DMS114 treated with DMSO at 0.1 percent for 48 hours (cell line): ENCODE measurements around the gene GRAMD1B.
"Not testable (repeated sequence)": the region's sequence is repeated elsewhere in the genome, so short reads cannot be mapped to it uniquely, and the experiment has no call there.

Source experiments
- DNase-seq: peaks from one replicate; lab custom pipeline; 2025; ENCODE audit not compliant: unreplicated experiment; lab: John Stamatoyannopoulos, UW

Gene GRAMD1B

GRCh38 chr11:123439616-123440015 lies 9.5 kb downstream of the GRAMD1B start:
- DNase-seq: no peak

- DNase-seq: no peak
Measured at GRCh38 chr11:123441161-123441560, 11.1 kb downstream of the GRAMD1B start.

DNA sequence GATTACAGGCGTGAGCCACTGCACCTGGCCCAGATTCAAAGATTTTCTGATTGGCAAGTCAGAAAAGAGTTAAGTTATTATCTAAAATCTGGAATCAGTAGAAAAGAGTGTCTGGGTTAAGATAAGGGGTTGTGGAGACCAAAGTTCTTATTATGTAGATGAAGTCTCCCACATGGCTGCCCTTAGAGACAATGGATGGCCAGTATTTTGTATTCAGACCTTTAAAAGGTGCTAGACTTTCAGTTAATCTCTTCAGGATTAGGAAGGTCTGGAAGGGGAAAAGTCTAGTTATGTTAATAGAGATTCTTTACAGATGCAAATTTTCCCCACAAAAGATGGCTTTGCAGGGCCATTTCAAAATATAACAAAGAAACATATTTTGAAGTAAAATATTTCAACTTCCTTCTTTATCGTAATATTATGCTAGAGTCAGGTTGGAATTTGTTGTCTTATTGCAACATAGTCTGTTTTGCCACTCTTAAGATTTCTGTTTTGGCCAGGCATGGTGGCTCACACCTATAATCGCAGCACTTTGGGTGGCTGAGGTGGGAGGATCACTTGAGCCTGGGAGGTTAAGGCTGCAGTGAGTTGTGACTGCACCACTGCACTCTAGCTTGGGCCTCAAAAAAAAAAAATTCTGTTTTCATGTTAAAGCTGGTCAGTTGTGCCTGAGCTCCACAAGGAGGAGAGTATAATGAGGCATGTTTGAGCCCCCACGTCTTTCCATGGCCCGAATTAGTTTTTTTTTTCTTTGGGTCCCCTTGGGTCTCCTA lies 14.0 kb downstream of the GRAMD1B start:
- no peak for DNase-seq

DNA sequence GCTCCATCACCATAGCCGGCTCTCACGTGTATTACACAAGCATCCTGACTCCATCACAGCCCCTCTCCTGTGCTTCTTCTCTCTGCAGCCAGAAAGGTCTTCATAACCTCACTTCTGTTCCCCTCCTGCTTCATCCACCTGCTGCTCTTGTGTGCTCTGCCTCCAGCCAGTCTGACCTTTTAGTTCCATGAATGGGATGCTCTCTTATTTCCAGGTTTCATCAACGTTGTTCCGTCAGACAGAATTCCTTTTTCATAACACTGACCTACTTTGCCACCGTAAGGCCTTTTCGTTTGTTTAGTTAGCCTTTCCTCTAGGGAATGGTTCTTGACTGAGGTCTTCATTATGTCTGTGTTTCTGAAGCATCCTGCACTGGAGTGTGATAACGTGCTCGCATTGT lies 18.8 kb downstream of the GRAMD1B start:
- no peak for DNase-seq

DNA sequence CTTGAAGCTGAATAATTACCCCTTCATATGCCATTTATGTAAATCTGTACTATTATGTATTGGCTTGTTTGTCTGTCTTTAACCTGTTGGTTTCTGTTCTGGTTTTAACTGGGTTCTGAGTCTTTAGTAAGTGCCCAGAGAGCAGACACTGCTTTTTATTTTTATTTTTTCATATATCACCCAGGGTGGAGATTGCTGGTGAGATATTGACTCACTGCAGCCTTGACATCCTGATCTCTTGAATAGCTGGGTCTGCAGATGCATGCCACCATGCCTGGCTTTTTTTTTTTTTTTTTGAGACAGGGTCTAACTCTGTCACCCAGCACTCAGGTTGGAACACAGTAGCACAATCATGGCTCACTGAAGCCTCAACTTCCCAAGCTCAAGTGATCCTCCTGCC lies 19.4 kb downstream of the GRAMD1B start:
- no peak for DNase-seq

GRCh38 chr11:123450623-123451022 lies 20.6 kb downstream of the GRAMD1B start:
- DNase-seq: no peak

DNA sequence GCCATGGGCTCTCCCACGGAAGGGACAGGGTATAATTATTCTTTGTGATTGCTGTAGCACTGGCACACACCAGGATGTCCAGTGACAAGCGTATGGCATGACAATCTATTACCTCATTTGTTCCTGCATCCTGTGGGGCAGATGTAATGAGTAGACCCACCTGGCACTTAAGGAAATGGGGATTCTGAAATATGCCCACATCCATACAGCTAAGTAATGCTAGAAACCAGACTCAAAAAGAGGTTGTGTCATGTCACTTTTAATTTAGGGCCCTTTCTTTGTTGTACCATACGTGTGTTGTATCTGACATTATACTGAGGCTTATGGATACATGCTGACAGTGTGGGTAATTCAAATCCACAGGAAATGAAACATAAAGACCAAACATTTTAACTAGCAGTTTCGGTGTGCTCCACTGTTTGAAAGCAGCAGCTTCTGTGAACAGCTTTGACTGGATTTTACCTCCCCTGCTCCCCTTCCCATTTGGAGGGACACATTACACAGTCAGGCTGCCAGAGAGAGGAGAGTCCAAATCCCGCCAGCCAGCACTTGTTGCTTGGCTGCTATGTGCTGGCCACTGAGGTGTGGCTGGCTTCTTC lies 21.2 kb downstream of the GRAMD1B start:
- DNase-seq: no peak

GRCh38 chr11:123452794-123453193 lies 22.7 kb downstream of the GRAMD1B start:
- no peak for DNase-seq

- no peak for DNase-seq
Measured at GRCh38 chr11:123454060-123454651, 24.1 kb downstream of the GRAMD1B start.

GRCh38 chr11:123454796-123455195 lies 24.7 kb downstream of the GRAMD1B start:
- DNase-seq: no peak

DNA sequence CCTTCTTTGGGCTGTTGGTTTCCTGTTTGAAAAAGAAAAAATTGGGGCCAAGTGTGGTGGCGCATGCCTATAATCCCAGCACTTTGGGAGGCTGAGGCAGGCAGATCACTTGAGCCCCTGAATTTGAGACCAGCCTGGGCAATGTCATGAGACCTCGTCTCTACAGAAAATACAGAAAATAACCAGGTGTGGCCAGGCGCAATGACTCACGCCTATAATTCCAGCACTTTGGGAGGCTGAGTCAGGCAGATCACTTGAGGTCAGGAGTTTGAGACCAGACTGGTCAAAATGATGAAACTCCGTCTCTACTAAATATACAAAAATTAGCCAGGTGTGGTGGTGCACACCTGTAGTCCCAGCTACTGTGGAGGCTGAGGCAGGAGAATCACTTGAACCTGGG lies 26.4 kb downstream of the GRAMD1B start:
- DNase-seq: not testable (repeated sequence)

DNA sequence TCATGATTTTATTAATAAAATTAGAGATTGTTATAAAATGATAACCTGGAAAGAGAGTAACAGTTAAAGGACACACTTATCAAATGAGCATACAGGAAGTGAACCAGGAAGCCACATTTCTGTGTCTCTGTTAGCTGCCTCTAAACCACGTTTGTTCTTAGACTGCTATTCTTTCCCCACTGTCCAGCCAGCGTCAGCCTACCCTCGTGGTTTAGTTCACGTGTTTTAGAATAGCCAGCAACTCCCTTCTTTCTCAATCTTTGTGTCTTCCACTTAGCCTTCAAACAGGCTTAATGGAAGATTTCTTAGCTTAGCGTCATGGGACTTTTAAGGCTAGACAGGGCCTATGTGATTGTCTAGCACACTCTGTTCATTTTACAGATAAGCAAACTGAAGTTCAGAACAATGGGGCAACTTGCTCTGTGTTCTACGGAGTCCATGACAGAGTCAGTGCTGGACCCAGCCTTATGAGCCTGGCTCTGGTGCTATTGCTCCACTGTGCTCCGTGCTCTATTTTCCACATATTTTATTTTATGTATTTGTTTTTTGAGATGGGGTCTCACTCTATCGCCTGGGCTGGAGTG lies 27.2 kb downstream of the GRAMD1B start:
- DNase-seq: no peak

DNA sequence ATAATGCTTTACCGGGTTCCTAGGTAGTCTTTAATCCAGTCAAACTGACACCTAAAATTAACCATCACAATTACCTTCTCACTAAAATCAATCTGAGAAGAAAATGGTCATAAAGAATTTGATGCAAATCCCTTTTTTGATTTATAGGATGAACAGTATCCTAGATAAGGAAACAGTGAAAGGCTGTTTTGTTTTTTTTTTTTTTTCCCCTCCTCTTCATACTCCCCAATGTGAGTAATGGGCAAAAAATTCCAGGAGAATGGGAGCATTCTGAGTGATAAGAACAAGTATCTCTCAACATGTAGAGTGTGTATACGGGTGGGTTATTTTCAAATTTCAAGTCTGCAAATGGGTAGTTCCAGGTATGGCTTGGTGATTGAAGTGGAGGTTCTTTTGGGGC lies 28.4 kb downstream of the GRAMD1B start:
- no peak for DNase-seq

DNA sequence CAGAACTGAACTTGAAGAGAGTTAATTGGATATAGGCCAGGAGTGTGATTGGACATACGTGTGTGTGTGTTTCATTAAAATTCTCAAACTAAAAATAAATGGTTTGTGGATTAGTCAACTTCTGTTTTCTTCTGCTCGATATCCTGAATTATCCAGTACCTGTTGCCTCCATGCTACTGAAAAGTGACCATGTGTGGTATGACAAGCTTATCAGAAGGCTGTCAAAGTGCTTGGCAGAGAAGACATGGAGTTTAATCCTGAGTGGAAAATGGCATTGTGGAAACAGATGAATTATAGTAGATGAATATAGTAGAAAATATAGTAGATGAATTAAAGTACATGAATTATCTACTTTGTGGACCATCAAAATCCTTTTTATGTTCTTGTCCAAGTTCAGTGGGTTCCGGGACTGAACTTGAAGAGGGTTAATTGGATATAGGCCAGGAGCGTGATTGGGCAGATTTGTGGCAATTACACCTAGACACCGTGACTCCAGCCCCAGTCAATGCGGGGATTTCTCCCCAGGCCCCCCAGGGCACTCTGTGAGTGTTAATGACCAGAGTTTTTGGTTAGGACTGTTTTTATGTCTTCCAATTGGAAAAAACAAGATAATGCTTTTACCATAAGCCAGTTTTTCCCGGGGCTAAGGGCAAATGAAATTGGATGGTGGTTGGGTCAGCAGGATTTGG lies 30.1 kb downstream of the GRAMD1B start:
- no peak for DNase-seq

DNA sequence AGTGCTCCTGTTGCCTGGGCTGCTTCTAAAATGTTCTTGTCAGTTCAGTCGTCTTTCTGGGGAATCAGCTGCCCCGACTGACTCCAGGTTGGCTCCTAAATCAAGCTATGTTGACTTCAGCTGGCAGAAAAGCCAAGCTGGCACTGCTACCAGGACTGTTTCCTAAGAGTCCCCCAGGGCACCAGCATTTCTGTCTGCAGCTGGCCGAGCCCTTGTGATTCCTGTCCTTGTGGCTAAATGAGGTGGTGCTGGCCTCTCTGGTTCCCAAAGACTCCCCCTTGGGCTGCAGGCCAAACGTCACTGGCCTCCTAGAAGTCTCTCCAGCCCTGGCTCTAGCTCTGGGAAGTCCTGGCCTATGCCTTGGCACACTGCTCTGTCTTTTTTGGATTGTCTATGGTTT lies 31.1 kb downstream of the GRAMD1B start:
- no peak for DNase-seq

GRCh38 chr11:123465667-123466066 lies 35.6 kb downstream of the GRAMD1B start:
- DNase-seq: not testable (repeated sequence)

GRCh38 chr11:123466172-123466571 lies 36.1 kb downstream of the GRAMD1B start:
- not testable (repeated sequence) for DNase-seq

GRCh38 chr11:123469089-123469488 lies 39.0 kb downstream of the GRAMD1B start:
- no peak for DNase-seq

DNA sequence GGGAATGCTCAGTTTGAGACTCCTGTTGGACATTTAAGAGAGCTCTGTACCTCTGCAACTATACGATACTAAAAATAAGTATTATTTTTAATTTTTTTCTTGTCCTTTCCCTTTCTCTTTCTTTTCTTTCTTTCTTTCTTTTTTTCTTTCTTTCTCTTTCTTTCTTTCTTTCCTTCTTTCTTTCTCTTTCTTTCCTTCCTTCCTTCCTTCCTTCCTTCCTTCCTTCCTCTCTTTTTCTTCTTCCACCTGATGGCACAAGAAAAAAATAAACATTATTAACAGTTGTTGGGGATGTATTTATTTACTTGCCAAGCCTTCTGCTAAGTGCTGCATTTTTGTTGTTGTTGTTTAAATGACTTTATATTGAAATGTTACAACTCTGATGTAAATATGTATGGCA lies 39.5 kb downstream of the GRAMD1B start:
- DNase-seq: no peak

DNA sequence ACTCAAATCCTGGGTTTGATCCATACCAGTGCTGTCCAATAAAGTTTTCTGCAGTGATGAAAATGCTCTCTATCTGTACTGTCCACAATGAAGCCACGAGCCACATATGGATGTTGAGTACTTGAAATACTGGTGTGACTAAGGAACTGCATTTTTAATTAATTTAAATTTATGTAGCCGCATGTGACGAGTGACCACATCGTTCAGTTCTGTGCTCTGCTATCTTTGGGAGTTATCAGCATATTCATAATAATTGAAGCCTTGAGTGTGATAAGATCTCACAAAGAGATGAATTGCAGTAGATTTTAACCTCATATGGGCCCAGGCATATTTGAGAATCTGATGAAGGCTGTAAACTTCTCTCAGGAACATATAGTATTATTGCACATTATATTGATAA lies 40.8 kb downstream of the GRAMD1B start:
- no peak for DNase-seq

GRCh38 chr11:123472236-123472935 lies 42.3 kb downstream of the GRAMD1B start:
- DNase-seq: no peak
